AG10803 (cell line): ENCODE results near the gene CELF1.

Experiments used
- DNase-seq: peaks from one replicate; pipeline ENCODE4 v3.0.0; 2010; ENCODE audit warnings: low read depth
- H3K4me3 ChIP-seq: 2 replicates; pipeline ENCODE4 v1.5.1; 2011; ENCODE audit warnings: mild to moderate bottlenecking, low read length, control low read depth
- CTCF ChIP-seq: conservative IDR thresholded peaks from 2 replicates; pipeline ENCODE4 v1.5.1; 2011; ENCODE audit warnings: mild to moderate bottlenecking, low read length, control low read depth, inconsistent platforms

The CELF1 gene

DNA sequence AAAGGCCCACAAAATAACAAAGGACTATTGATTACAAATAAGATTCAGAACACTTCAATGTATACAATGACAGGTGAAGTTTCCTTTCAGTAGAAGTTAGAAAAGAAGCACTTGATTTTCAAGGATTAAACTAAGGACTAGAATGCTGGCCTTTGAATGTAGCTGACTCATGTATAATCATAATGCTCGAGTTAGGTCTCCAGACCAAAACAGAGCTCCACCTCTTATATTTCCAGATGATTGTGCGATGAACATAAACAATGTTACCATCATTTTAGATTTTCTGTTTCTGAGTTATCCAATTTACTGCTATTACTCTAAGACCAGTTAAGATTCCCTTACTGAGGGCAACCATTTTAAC lies 63.6 kb downstream of the CELF1 start:
- DNase-seq: no peak
- no peak overlapping the region for H3K4me3 ChIP-seq
- no peak for TF ChIP-seq CTCF

- DNase-seq: no peak
Measured at GRCh38 chr11:47488674-47489394, 64.1 kb downstream of the CELF1 start.

GRCh38 chr11:47488111-47488510 lies 64.8 kb downstream of the CELF1 start:
- H3K4me3 ChIP-seq: no peak overlapping the region
- no peak for TF ChIP-seq CTCF
- no peak for DNase-seq

More at GRCh38 chr11:47488674-47489394, 64.1 kb downstream of the CELF1 start:
- H3K4me3 ChIP-seq: no peak overlapping the region
- no peak for TF ChIP-seq CTCF

DNA sequence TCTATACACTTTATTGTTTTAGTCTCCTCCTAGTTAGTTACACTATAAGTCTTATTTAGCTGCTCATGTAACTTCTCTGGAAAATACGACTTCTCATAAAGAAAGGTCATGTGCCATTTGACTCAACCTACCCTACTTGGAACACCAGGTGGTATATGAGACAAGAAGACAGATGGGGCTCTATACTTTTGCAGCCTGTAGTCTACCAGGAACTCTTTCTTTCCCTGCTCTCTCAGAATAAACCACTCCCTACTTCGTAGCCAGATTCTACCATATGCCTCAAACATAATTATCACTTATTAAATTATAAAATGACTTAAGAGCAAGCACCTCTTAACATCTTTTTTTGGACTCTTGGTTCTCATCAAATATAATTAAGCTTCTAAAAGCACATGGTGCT lies 65.5 kb downstream of the CELF1 start:
- no peak overlapping the region for H3K4me3 ChIP-seq
- no peak for TF ChIP-seq CTCF
- DNase-seq: no peak

- DNase-seq: no peak
- no peak overlapping the region for H3K4me3 ChIP-seq
- no peak for TF ChIP-seq CTCF
Measured at GRCh38 chr11:47485107-47485506, 67.8 kb downstream of the CELF1 start.

DNA sequence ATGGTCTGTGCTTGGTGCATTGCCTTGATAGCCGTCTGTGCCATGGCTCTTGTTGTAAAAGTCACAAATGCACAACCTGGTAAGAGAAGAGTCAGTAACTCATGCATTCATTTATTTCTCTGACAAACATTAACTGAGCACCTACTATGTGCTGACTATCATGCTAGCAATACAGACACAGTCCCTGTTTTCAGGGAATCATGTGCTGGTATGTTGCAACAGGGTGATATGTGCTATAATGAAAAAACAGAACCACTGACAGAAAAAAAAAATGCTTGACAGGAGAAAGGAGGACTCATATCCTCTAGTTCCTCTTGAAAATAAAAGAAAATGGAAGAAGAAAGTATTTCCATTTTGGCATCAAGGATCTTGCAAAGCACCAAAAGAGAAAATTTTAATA lies 69.5 kb downstream of the CELF1 start:
- TF ChIP-seq CTCF: no peak
- no peak for DNase-seq
- no peak overlapping the region for H3K4me3 ChIP-seq

DNA sequence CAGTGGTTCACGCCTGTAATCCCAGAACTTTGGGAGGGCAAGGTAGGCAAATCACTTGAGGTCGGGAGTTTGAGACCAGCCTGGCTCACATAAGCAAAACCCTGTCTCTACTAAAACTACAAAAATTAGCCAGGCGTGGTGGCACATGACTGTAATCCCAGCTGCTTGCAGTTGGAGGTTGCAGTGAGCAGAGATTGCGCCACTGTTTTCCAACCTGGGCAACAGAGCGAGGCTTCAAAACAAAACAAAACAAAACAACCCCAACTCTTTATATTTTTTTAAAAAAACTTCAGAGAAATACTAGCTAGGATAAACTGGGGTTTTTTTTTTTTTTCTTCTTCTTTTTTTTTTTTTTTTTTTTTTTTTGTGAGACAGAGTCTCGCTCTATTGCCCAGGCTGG lies 72.2 kb downstream of the CELF1 start:
- H3K4me3 ChIP-seq: no peak overlapping the region
- DNase-seq: no peak

More for the DNA sequence above, 72.2 kb downstream of the CELF1 start:
- no peak for TF ChIP-seq CTCF
